GM12878 (cell line): Measurements from ENCODE around the gene MCM8. TPM values are rescaled to one million over a fixed set of nuclear protein-coding genes. Genes with fewer than 3 reads are reported as not detected.

Source experiments
- ATAC-seq: fragments of 200-7000 bp; cut with Tn5 transposase; 3 replicates; pipeline ENCODE4 v1.9.1; 2020; ENCODE audit warnings: mild to moderate bottlenecking, moderate library complexity
- BruUV-seq: library from RNA; stranded (reverse); fragments of 400-500 nt; replicated peaks from 2 replicates; lab custom pipeline; 2021; lab: Mats Ljungman, UMichigan
- CTCF ChIA-PET: fragments of 300-600 bp; sonication (Branson Sonifier 250); formaldehyde crosslinking; extraction: SDS; loops from one replicate; lab custom pipeline; 2021; ENCODE audit warnings: inconsistent platforms; lab: Yijun Ruan, JAX
- POLR2A ChIA-PET: fragments of 350-600 bp; formaldehyde crosslinking; extraction: SDS; loops from one replicate; lab custom pipeline; 2021; ENCODE audit warnings: inconsistent platforms; lab: Charles Lee
- RAD21 ChIA-PET: fragments of 300-600 bp; sonication (Branson Sonifier 250); formaldehyde crosslinking; loops from one replicate; lab custom pipeline; 2023; ENCODE audit warnings: antibody characterized with exemption; ENCODE audit not compliant: unreplicated experiment; lab: Charles Lee
- SMC1A ChIA-PET: fragments of 300-600 bp; sonication (Branson Sonifier 250); formaldehyde crosslinking; loops from one replicate; lab custom pipeline; 2023; ENCODE audit not compliant: unreplicated experiment, uncharacterized antibody; lab: Charles Lee
- DNase-seq: peaks from one replicate; pipeline ENCODE4 v3.0.0-alpha.2; 2011; ENCODE audit warnings: low read depth, low spot score
- FAIRE-seq: peaks from 3 replicates; lab custom pipeline; 2011; peaks lifted over from hg19 to GRCh38; lab: Jason Lieb, UNC
- H2AFZ ChIP-seq: 2 replicates; pipeline ENCODE4 v1.6.0; 2011; ENCODE audit warnings: low read depth, low read length, control low read depth; ENCODE audit not compliant: control insufficient read depth
- H3K27ac ChIP-seq: 2 replicates; pipeline ENCODE4 v1.5.1; 2011; ENCODE audit warnings: control low read depth; ENCODE audit not compliant: control insufficient read depth, insufficient read depth
- H3K27me3 ChIP-seq, 2 experiments: replicated peaks in 1 of 2; 2 replicates each; pipeline versions ENCODE4 v1.6.0 to v1.6.1; 2011; ENCODE audit warnings: low read length in 1 of 2; ENCODE audit not compliant: control insufficient read depth in 2 of 2, insufficient read depth in 2 of 2
- H3K36me3 ChIP-seq, 2 experiments: 2 replicates each; pipeline ENCODE4 v1.5.1; 2011; ENCODE audit warnings: low read length in 1 of 2; ENCODE audit not compliant: control insufficient read depth in 2 of 2, insufficient read depth in 2 of 2
- H3K4me1 ChIP-seq: 2 replicates; pipeline ENCODE4 v1.6.1; 2011; ENCODE audit warnings: mild to moderate bottlenecking, low read length, moderate library complexity, mixed read lengths; ENCODE audit not compliant: control insufficient read depth, insufficient read depth
- H3K4me2 ChIP-seq: 2 replicates; pipeline ENCODE4 v1.6.0; 2011; ENCODE audit warnings: control low read depth; ENCODE audit not compliant: control insufficient read depth, insufficient read depth
- H3K4me3 ChIP-seq: fragments of 200-600 bp; sonication (generic); 2 replicates; pipeline ENCODE4 v1.5.1; 2016
- H3K79me2 ChIP-seq: 2 replicates; pipeline ENCODE4 v1.6.0; 2011; ENCODE audit warnings: low read length; ENCODE audit not compliant: control insufficient read depth, insufficient read depth
- H3K9ac ChIP-seq: 2 replicates; pipeline ENCODE4 v1.8.0; 2011; ENCODE audit warnings: low read length, control low read depth, mixed read lengths; ENCODE audit not compliant: control insufficient read depth, insufficient read depth
- H3K9me3 ChIP-seq: replicated peaks from 3 replicates; pipeline ENCODE4 v1.5.1; 2011; ENCODE audit warnings: mild to moderate bottlenecking, low read length; ENCODE audit not compliant: control insufficient read depth, insufficient read depth
- H4K20me1 ChIP-seq: 2 replicates; pipeline ENCODE4 v1.6.0; 2011; ENCODE audit not compliant: control insufficient read depth, insufficient read depth
- BRCA1 ChIP-seq: IDR thresholded peaks from 2 replicates; pipeline ENCODE4 v1.6.1; 2011; ENCODE audit warnings: low read depth, low read length, improper control_type of control experiment
- DPF2 ChIP-seq: fragments of 450-650 bp; IDR thresholded peaks from 2 replicates; pipeline ENCODE4 v1.6.1; 2017; ENCODE audit warnings: mild to moderate bottlenecking
- ELK1 ChIP-seq: IDR thresholded peaks from 2 replicates; pipeline ENCODE4 v1.6.1; 2012; ENCODE audit warnings: low read depth, low read length, improper control_type of control experiment
- ESRRA ChIP-seq: IDR thresholded peaks from 2 replicates; pipeline ENCODE4 v1.6.1; 2012; ENCODE audit warnings: mild to moderate bottlenecking, low read length, improper control_type of control experiment
- EZH2 ChIP-seq: IDR thresholded peaks from 2 replicates; pipeline ENCODE4 v1.6.1; 2012; ENCODE audit warnings: low read depth, mild to moderate bottlenecking, control low read depth, inconsistent platforms, low read length, borderline replicate concordance; ENCODE audit not compliant: control insufficient read depth
- FOS ChIP-seq: IDR thresholded peaks from 3 replicates; pipeline ENCODE4 v1.6.1; 2011; ENCODE audit warnings: borderline replicate concordance; ENCODE audit not compliant: insufficient read length; ENCODE audit errors: extremely low read depth
- HCFC1 ChIP-seq: fragments of 150-350 bp; IDR thresholded peaks from 2 replicates; pipeline ENCODE4 v1.6.1; 2014; ENCODE audit warnings: low read length
- JUNB ChIP-seq: IDR thresholded peaks from 2 replicates; pipeline ENCODE4 v1.6.1; 2016; ENCODE audit warnings: antibody characterized with exemption, mild to moderate bottlenecking
- JUND ChIP-seq: IDR thresholded peaks from 2 replicates; pipeline ENCODE4 v1.6.1; 2012; ENCODE audit warnings: low read depth, mild to moderate bottlenecking, low read length, improper control_type of control experiment, moderate library complexity
- KLF5 ChIP-seq: fragments of 450-650 bp; IDR thresholded peaks from 2 replicates; pipeline ENCODE4 v1.6.1; 2014; ENCODE audit warnings: mild to moderate bottlenecking; ENCODE audit not compliant: partially characterized antibody
- MTA2 ChIP-seq: fragments of 450-650 bp; IDR thresholded peaks from 2 replicates; pipeline ENCODE4 v1.6.1; 2016; ENCODE audit warnings: low read depth, mild to moderate bottlenecking, moderate library complexity
- MTA3 ChIP-seq: IDR thresholded peaks from 2 replicates; pipeline ENCODE4 v1.6.1; 2012; ENCODE audit warnings: low read length, inconsistent platforms, borderline replicate concordance
- POLR2AphosphoS2 ChIP-seq: IDR thresholded peaks from 2 replicates; pipeline ENCODE4 v1.6.1; 2011; ENCODE audit warnings: low read depth, mild to moderate bottlenecking, low read length, improper control_type of control experiment, moderate library complexity
- SMAD5 ChIP-seq: IDR thresholded peaks from 2 replicates; pipeline ENCODE4 v1.6.1; 2016; ENCODE audit warnings: antibody characterized with exemption, low read depth
- TCF12 ChIP-seq: IDR thresholded peaks from 2 replicates; pipeline ENCODE4 v1.6.1; 2011; ENCODE audit warnings: low read depth, mild to moderate bottlenecking, low read length
- ZBTB11 ChIP-seq: fragments of 450-650 bp; formaldehyde crosslinking; IDR thresholded peaks from 2 replicates; pipeline ENCODE4 v1.5.0; 2022; ENCODE audit warnings: mild to moderate bottlenecking, missing genetic modification characterization
- ZNF217 ChIP-seq: fragments of 450-650 bp; IDR thresholded peaks from 2 replicates; pipeline ENCODE4 v1.6.1; 2017; ENCODE audit warnings: antibody characterized with exemption, mild to moderate bottlenecking
- ZNF24 ChIP-seq: fragments of 450-650 bp; IDR thresholded peaks from 2 replicates; pipeline ENCODE4 v1.6.1; 2017; ENCODE audit warnings: antibody characterized with exemption, mild to moderate bottlenecking
- ZNF592 ChIP-seq: fragments of 450-650 bp; IDR thresholded peaks from 2 replicates; pipeline ENCODE4 v1.6.1; 2017; ENCODE audit warnings: mild to moderate bottlenecking, moderate library complexity
- WGBS: methylation state at CpG from one replicate; pipeline ENCODE4 v1.1.6; 2016; ENCODE audit warnings: low lambda C conversion rate; ENCODE audit not compliant: insufficient replicate concordance, insufficient coverage; ENCODE audit errors: missing lambda C conversion rate; 5-methylcytosine and 5-hydroxymethylcytosine counted together
- in situ Hi-C: fragments of 300-500 bp; cut with MboI; formaldehyde crosslinking; loops from 9 replicates; pipeline ENCODE4 v1.14.3; 2018; ENCODE audit warnings: mixed read lengths
- intact Hi-C: fragments of 100-400 bp; cut with micrococcal nuclease; formaldehyde crosslinking; loops from one replicate; pipeline ENCODE4 v1.14.2; 2022; ENCODE audit not compliant: unreplicated experiment
- polyA plus RNA-seq, 11 experiments: library from polyadenylated mRNA; depleted of rRNA in 4 of 11; unstranded in 6 of 11; stranded (reverse) in 5 of 11; fragments of >200 nt; fragmentation: Nextera tagmentation in 4 of 11; fragmentation: Illumina TruSeq in 1 of 11; extraction: Ambion mirVana in 4 of 11; extraction: Trizol in 1 of 11; gene quantifications; 1 replicate in 1 of 11; 2 replicates in 10 of 11; pipeline versions ENCODE4 v1.2.1 to v1.2.3, GENCODE V29; 2011 to 2016; ENCODE audit warnings: inconsistent platforms in 2 of 11, missing spikeins in 2 of 11, low read depth in 1 of 11
- total RNA-seq, 4 experiments: library from RNA; depleted of rRNA in 3 of 4; stranded (reverse); fragments of >200 nt in 3 of 4; fragmentation: Illumina TruSeq in 1 of 4; extraction: Trizol in 1 of 4; gene quantifications; 2 replicates each; pipeline versions ENCODE4 v1.2.1 to v1.2.3, GENCODE V29; 2013 to 2021

Gene MCM8
- total and polyA plus RNA-seq, 10 of the 15 experiments (the other 5 are each of a cell fraction or from before 2014, with no cell fraction given), result 3.2 to 28.2 (median 16.0) TPM

- Histone ChIP-seq H3K27ac (no peak overlapping the region), H4K20me1 (no peaks in the 10 kb centered on the region), H3K4me3 (no peak overlapping the region), H3K9me3 (no peaks in the 10 kb centered on the region), H3K4me1 (no peaks in the 10 kb centered on the region), H3K36me3 (no peaks in the 10 kb centered on the region), H3K9ac (no peak overlapping the region), H3K79me2 (no peaks in the 10 kb centered on the region), H2AFZ (no peak overlapping the region), H3K27me3 (no peaks in the 10 kb centered on the region; a peak in 1 of 4 replicates), H3K4me2 (no peak overlapping the region)
- ATAC-seq (no peak), DNase-seq (no peak), FAIRE-seq (no peak)
- no TSS peak for BruUV-seq
- 29% methylated on average over 1 of the region's 1 CpG for WGBS
- in situ Hi-C loops (no loop called here), intact Hi-C loops (no loop called here)
- RAD21 ChIA-PET, result no interaction called here
- POLR2A ChIA-PET, result no interaction called here
- SMC1A ChIA-PET, result no interaction called here
- CTCF ChIA-PET, result no interaction called here
- no peak for TF ChIP-seq HCFC1
- no peak for TF ChIP-seq JUNB
- no peak for TF ChIP-seq ZNF217
- TF ChIP-seq ELK1, result no peak
- TF ChIP-seq ESRRA, result no peak
- TF ChIP-seq ZNF24, result no peak
- TF ChIP-seq MTA3, result no peak
- TF ChIP-seq DPF2, result no peak
- no peak for TF ChIP-seq KLF5
- no peak for TF ChIP-seq EZH2
- no peak for TF ChIP-seq BRCA1
- no peak for TF ChIP-seq POLR2AphosphoS2
- TF ChIP-seq MTA2, result no peak
- TF ChIP-seq TCF12, result no peak
- no peak for TF ChIP-seq JUND
- TF ChIP-seq SMAD5, result no peak
- TF ChIP-seq ZBTB11 (CRISPR knock-in tag), result no peak
- TF ChIP-seq FOS, result no peak
- TF ChIP-seq ZNF592, result no peak
These were observed 49.5 kb upstream of the MCM8 start for GRCh38 chr20:5900908-5901307.
